Skin of body (tissue), 2 donors: ENCODE results near the gene ATP6V1E1. TPM values are rescaled to one million over a fixed set of nuclear protein-coding genes. Genes with fewer than 3 reads are reported as not detected.
"Not testable (repeated sequence)": the region's sequence is repeated elsewhere in the genome, so short reads cannot be mapped to it uniquely, and the experiment has no call there.

Experiments
- DNase-seq: peaks from one replicate; lab custom pipeline; 2025; lab: John Stamatoyannopoulos, UW
- total RNA-seq: library from RNA; depleted of rRNA; stranded (reverse); fragments of >200 nt; gene quantifications from one replicate; pipeline ENCODE4 v1.2.3, GENCODE V29; 2014

ATP6V1E1 gene
- total RNA-seq, 1 donor from 2014 or later: 70.4 TPM

DNA sequence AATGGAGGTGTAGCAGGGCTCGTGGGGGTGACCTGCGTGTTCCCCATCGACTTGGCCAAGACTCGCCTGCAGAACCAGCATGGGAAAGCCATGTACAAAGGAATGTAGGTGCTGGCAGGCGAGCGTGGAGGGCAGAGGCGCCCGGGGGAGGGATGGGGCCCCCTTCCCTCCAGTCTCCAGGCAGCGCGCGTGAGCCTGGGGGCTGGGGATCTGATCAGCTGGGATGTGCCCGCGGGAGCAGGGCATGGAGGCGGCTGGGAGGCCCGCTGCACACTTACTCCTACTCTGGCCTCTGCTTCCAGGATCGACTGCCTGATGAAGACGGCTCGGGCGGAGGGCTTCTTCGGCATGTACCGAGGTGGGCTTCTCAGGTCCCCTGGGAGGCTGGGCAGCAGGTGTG, 47.5 kb downstream of the ATP6V1E1 start:
- no peak for DNase-seq

DNA sequence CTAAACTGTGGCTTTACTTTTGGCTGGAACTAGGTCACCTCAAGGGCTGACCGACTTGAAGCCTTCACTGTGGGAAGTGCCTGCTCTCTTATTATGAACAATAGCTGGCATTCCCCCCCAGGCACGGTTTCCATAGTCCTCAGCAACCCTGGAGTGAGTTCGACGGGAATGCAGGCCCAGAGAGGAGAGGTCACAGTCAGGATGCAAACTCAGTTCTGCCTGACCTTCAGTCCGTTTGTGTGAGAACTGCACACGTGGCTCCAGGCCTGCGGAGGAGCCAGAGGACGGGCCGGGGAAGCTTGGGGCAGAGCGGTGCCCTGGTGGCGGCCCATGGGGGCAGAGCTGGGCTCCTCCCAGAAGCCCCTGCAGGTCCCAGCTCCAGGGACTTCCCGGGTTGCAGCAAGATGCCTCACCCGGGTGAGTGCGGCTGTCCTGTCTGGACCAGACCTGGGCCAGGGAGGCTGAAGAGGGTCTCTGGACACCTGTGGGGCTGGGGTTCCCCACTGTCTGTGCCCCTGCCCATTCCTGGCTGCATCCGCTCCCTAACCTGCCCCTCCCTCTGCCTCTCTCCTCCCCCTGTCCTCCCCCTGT, 48.0 kb downstream of the ATP6V1E1 start:
- DNase-seq: no peak

DNA sequence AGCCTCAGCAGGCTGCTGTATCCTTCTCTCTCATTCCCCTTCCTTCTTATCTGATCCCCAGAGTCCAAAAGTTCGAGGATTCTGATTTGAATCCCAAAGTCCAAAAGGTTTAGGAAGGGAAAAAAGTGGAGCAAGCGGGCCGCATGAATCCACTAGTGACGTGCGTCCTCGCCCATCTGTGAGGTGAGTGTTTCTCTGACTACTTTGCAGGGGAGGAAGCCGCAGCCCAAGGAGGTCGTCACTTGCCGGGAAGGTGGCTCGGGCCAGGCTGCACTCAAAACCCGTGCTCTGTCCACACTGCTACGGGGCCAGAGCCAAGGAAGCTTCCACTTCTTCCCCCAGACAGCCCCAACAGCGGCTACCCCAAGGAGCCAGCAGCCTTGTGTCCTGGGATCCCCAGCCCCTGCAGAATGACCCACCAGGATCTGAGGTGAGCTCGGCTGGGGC, 49.0 kb downstream of the ATP6V1E1 start:
- no peak for DNase-seq

DNA sequence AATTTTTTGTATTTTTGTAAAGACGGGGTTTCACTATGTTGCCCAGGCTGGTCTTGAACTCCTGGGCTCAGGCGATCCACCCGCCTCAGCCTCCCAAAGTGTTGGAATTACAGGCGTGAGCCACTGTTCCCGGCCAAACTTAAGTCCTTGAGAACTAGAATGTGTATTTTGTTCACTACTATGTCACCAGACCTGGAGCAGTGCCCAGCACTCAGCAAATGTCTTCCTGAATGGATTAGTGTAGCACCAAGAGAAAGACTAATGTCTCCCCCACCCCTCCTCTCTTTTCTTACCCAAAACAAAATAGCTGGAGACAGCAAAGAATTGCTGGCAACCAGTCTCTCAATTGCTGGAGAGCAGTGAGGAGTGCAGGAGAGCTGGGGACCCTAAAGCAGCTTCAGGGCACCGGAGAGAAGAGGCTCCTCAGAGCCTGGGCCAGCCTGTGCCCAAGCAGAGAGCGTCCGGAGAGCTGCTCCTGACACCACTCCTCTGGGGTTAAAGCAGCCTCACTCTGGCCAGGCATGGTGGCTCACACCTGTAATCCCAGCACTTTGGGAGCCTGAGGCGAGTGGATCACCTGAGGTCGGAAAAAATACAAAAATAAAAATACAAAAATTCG, 50.3 kb downstream of the ATP6V1E1 start:
- DNase-seq: peak; percentile 69

- no peak for DNase-seq
Observed at GRCh38 chr22:17576470-17576869, 52.1 kb downstream of the ATP6V1E1 start.

GRCh38 chr22:17575681-17576080, 52.9 kb downstream of the ATP6V1E1 start:
- DNase-seq: peak; percentile 71

DNA sequence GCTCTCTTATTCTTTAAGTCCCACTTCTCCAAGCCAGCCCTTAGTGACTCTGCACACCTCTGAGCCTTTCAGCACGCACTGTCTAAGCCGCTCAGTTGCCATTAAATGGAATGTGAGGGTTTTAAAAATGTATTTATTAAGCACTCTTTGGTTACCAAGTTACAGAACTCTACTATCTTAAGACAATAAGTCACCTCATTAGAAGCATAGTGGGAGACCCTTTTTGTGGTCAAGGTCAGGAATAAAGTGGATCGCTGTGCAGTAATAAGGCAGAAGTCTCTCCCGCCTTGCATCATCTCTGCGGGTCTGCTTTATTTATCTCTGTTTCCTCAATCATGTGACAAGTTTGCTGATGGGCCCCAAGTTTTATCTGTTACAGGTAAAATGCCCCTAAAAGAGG, 53.4 kb downstream of the ATP6V1E1 start:
- DNase-seq: no peak

DNA sequence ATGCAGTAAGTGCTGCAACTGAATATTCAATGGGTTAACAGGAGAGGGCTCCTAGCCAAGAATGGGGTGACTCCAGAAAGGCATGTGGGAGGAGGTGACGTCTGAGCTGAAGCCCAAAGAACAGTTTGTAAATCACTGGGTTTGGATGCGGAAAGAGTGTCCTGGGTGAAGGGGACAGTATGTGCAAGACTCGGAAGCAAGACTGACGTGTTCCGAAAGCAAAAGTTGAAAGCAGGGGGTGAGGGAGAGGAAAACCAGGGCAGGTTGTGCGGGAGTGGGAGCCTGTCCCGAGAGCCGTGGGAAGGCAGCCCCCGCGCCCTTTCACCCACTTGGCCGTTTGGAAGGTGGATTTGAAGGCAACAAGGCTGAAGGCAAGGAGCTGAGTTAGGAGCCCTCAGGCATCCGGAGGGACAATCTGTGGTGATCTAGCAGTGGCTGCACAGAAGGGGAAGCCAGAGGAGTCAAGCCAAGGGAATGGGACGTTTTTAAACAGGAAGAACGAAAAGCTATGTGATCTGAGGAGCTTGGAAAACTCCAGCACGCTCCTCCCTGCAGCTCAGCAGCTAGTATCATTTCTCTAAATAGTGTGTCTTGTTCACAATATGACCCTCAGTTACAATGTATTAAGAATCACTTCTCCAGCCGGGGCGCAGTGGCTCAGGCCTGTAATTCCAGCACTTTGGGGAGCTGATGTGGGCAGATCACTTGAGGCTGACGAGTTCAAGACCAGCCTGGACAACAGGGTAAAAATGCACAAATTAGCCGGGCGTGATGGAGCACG, 57.5 kb downstream of the ATP6V1E1 start:
- DNase-seq: peak; percentile 78

- DNase-seq: no peak
Observed at GRCh38 chr22:17569971-17570511, 58.5 kb downstream of the ATP6V1E1 start.

- DNase-seq: no peak
Observed at GRCh38 chr22:17566776-17567175, 61.8 kb downstream of the ATP6V1E1 start.

- not testable (repeated sequence) for DNase-seq
Observed at GRCh38 chr22:17566016-17566687, 62.4 kb downstream of the ATP6V1E1 start.

DNA sequence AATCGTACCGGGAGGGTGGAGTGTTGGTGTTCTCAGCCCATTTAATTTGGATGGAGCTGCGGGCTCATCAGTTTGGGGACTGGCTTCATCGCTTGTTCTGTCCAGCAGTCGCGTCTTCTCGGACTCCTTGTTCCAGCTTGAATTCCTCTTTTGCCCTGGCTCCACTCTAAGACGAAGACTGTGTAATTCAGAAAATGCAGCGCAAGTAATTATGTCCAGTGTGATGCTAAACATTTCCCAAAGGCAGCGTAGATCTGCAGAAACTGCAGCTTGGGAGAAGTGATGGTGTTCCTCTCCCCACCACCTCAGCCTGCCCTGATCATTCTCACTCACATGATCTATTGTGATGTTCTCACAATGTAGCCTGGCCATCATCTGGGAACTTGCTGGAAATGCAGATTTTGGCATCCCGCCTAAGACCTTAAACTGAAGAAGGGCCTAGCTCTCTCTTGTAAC, 64.6 kb downstream of the ATP6V1E1 start:
- DNase-seq: peak; percentile 32

DNA sequence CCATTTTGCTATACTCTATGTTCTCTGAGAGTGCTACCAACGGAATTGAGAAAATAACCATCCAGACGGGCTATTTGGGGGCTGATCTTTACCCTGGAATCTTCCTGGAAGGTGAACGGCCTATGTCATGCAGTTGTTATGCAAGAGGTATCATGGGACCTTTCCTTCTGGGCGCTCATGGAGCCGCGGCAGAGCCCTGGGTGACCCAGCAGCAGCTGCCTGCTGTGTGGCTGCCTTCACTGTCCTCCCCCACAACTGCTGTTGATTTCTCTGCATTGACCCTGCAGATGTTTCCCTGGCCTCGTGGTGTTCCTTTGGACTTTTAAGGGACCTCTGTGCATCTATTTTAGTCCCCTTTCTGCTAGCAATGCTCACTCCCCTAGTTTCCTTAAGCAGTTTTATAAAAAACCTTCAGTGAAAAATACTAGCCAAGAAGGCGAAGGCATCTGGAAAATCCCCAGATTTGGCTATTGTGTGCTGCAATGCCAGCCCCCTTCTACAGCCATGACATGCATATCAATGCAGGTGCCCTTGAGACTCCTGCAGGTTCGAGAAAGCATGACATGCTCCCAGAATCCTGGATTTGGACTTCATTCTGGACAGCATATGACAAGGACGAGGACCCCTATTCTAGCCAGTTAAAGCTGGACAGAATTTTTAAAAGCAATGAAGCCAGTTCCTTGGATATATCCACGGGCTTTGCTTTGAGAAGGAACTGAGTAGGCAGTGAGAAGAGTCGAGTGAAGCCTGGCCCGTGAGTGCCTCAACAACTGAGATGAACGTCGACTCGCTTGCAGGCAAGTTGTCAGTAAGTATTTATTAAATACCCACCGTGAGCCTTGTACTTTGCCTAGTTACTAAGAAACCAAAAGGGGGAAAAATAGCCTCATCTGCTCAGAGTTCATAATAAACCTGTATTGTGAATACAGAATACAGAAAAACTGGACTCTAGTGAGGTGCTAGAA, 65.4 kb downstream of the ATP6V1E1 start, which contains the start of gene SLC25A18:
Gene SLC25A18, plus strand, starts transcription at position 593 of the 965 bp plus-strand sequence. CDS start 16,447 bp downstream, outside the sequence.
- no peak for DNase-seq

DNA sequence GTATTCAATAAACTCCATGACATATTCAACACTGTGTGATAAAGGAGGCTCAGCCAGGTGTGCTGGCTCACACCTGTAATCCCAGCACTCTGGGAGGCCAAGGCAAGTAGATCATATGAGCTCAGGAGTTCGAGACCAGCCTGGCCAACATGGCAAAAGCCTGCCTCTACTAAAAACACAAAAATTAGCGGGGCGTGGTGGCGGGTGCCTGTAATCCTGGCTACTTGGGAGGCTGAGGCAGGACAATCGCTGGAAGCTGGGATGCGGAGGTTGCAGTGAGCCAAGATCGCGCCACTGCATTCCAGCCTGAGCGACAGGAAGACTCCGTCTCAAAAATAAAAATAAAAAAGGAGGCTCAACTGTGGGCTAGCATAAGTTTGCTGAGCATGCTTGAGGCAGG, 69.4 kb downstream of the ATP6V1E1 start:
- no peak for DNase-seq

DNA sequence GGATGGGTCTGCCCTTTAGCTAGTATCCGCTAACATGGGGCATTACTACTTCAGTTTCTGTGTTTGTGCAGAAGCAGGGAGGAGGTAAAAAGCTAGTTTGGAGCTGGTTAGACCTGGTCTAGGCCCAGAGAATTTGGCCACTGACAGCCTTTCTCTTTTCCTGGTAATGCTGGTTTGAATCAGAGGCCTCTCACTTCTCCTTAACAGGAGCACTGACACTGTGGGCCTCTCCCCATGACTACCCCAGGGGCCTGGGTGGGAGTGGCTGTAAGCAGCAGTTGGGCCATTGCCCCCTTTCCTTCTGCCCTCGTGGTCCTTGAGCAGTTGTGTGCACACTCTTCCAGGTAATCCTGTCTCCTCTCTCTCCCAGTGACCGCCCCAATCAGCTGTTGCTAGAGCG, 73.7 kb downstream of the ATP6V1E1 start:
- no peak for DNase-seq

DNA sequence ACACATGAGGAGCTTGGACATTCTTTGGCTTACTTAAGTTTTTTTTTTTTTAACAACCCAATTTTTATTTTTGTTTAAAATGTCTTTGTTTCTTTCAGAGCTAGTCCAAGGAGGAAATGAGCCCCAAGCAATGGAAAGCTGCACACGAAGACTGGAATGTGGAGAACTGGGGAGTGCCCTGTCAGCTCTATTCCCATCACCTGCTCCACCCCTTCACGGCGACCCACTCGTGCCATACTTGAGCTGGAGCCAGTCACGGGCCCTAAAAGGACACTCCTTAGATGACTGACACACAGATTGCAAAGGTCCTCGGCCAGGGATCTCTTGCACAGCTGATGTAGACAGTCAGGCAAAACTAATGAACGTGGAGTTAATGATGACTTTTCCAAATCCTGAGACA, 75.8 kb downstream of the ATP6V1E1 start:
- no peak for DNase-seq

- no peak for DNase-seq
Observed at GRCh38 chr22:17549655-17550054, 78.9 kb downstream of the ATP6V1E1 start.

DNA sequence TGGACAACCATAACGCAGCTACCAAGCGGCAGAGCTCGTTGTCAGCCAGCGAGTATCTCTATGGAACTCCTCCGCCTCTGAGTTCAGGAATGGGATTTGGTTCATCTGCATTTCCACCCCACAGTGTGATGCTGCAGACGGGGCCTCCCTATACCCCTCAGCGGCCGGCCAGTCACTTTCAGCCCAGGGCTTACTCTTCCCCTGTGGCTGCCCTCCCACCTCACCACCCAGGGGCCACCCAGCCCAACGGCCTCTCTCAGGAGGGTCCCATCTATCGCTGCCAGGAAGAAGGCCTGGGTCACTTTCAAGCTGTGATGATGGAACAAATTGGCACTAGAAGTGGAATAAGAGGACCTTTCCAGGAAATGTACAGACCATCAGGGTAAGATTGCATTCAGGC, 79.4 kb downstream of the ATP6V1E1 start:
- no peak for DNase-seq

DNA sequence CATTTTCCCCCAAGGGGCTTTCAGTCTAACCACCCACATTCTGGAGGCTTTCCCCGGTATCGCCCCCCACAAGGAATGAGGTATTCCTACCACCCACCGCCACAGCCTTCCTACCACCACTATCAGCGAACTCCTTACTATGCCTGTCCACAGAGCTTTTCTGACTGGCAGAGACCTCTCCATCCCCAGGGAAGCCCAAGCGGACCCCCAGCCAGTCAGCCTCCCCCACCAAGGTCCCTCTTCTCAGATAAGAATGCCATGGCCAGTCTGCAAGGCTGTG, 79.9 kb downstream of the ATP6V1E1 start:
- no peak for DNase-seq

DNA sequence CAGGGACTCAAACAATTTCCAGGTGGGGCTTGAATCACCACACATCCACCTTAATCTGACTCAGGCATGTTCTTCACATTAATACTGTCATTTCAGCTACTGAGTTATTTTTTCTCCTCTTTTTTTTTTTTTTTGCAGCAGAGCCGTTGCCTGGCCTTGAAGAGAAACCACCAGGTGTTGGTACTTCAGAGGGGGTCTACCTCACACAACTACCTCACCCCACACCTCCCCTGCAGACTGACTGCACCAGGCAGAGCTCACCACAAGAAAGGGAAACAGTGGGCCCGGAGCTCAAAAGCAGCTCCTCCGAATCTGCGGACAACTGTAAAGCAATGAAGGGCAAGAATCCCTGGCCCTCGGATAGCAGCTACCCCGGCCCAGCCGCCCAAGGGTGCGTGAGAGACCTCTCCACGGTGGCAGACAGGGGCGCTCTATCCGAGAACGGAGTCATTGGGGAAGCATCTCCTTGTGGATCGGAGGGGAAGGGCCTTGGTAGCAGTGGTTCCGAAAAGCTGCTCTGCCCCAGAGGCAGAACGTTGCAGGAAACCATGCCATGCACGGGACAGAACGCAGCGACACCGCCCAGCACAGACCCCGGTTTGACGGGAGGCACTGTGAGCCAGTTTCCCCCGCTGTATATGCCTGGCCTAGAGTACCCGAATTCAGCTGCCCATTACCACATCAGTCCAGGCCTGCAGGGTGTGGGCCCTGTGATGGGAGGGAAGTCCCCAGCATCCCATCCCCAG, 80.4 kb downstream of the ATP6V1E1 start:
- no peak for DNase-seq
